NCI-H128 (cell line): Measurements from ENCODE around the gene PRKG2.
A peak's percentile ranks its signal among the peaks of the same experiment; 100 is the strongest.

Source experiments
- DNase-seq: peaks from one replicate; lab custom pipeline; 2025; ENCODE audit not compliant: unreplicated experiment; lab: John Stamatoyannopoulos, UW

The PRKG2 gene

GRCh38 chr4:81102107-81102506, 112.9 kb downstream of the PRKG2 start:
- DNase-seq = no peak

- DNase-seq = no peak
Measured at GRCh38 chr4:81096566-81096965, 118.5 kb downstream of the PRKG2 start.

- DNase-seq = no peak
Measured at GRCh38 chr4:81095389-81095788, 119.6 kb downstream of the PRKG2 start.

GRCh38 chr4:81093720-81094401, 121.2 kb downstream of the PRKG2 start:
- DNase-seq = no peak

- DNase-seq = no peak
Measured at GRCh38 chr4:81085979-81086378, 129.0 kb downstream of the PRKG2 start.

GRCh38 chr4:81085291-81085690, 129.7 kb downstream of the PRKG2 start:
- no peak for DNase-seq

- no peak for DNase-seq
Measured at GRCh38 chr4:81084634-81085033, 130.4 kb downstream of the PRKG2 start.

- DNase-seq = no peak
Measured at GRCh38 chr4:81084029-81084428, 131.0 kb downstream of the PRKG2 start.

GRCh38 chr4:81081156-81081555, 133.9 kb downstream of the PRKG2 start:
- DNase-seq = no peak

- no peak for DNase-seq
Measured at GRCh38 chr4:81071013-81071412, 144.0 kb downstream of the PRKG2 start.

GRCh38 chr4:81069706-81070331, 145.2 kb downstream of the PRKG2 start:
- DNase-seq = peak; percentile 68

- no peak for DNase-seq
Measured at GRCh38 chr4:81065446-81065845, 149.6 kb downstream of the PRKG2 start.

GRCh38 chr4:81062001-81062400, 153.0 kb downstream of the PRKG2 start:
- no peak for DNase-seq

- no peak for DNase-seq
Measured at GRCh38 chr4:81061344-81061730, 153.7 kb downstream of the PRKG2 start.

- DNase-seq = no peak
Measured at GRCh38 chr4:81060587-81061343, 154.3 kb downstream of the PRKG2 start.

GRCh38 chr4:81058621-81059020, 156.4 kb downstream of the PRKG2 start:
- no peak for DNase-seq

- DNase-seq = no peak
Measured at GRCh38 chr4:81052119-81053068, 162.6 kb downstream of the PRKG2 start.

GRCh38 chr4:81049907-81050306, 165.1 kb downstream of the PRKG2 start:
- no peak for DNase-seq

- no peak for DNase-seq
Measured at GRCh38 chr4:81049330-81049729, 165.7 kb downstream of the PRKG2 start.

- DNase-seq = no peak
Measured at GRCh38 chr4:81042578-81043365, 172.2 kb downstream of the PRKG2 start.
